Spleen (tissue), 7 donors: ENCODE data around the gene SLC39A11.

Experiments used
- POLR2A ChIP-seq, 3 donors: fragments of 450-650 bp; IDR thresholded peaks; one replicate each; pipeline ENCODE4 v1.5.1; 2017; ENCODE audit warnings: antibody characterized with exemption in 3 of 3, mild to moderate bottlenecking in 1 of 3
- POLR2AphosphoS5 ChIP-seq, 3 donors: sonication (generic); formaldehyde crosslinking; IDR thresholded peaks; one replicate each; pipeline ENCODE4 v1.5.1; 2017; ENCODE audit warnings: antibody characterized with exemption in 3 of 3
- TF ChIP-seq, protein P1 (sequence below), 11 experiments: fragments of 200-600 bp in 7 of 11; fragments of 450-650 bp in 4 of 11; sonication (generic) in 4 of 11; IDR thresholded peaks in 8 of 11; conservative IDR thresholded peaks in 3 of 11; 1 replicate in 7 of 11; 2 replicates in 4 of 11; pipeline versions ENCODE4 v1.4.0 to v1.8.0; 2016 to 2021; ENCODE audit warnings: antibody characterized with exemption in 11 of 11, inconsistent platforms in 4 of 11, mild to moderate bottlenecking in 1 of 11
- donor health status: DM: no; HTN: no; CAD: no; lungs with moderate emphysema.
- donor health status: DM: no; HTN: no; CAD: no.
- donor health status: DM: no; HTN: no; CAD: no.

DNA sequence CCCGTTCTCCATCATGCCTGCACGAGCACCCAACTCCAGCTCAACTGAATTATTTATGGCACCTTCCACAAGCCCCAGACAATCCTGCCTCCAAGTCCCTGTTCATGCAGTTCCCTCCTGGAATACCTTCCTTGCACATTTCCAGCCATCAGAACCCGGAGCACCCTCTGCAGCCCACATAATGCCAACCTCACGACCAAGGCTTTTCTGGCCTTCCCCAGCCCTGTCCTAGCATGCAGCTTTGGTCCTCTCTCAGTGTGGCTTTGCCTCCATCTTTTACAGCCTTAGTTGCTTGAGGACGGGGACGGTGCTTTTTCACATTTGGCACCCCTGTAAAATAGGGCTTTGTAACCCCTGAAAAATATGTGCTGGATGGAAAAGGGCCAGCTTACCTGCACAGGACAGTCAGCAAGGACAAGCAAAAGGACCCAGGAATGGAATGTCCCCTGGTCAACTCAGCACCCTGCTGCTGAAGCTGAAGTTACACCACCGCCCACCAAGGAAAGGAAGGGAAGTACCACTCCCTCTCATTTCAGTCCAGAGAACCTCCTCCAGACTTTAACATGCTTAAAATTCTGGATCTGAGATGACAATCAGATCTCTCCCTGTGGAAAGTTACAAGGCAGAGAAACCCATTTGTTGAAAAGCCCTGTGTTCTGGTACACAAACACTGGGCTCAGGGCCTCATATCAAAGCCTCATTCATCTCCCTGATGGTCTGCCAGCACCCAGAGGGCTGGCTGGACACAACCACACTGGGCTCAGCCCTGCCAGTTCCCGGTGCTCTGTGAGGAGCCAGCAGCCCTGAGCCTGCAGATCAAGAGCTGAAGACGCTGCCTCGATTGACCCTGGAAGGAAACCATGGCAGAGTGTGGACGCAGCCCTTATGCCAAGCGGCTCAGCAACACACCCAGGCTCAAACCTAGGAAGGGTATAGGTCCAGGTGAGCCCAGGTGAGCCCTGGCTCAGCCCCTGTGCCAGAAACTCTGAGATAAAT is 2.9 kb downstream of the SLC39A11 start:
- TF ChIP-seq, protein P1, sequence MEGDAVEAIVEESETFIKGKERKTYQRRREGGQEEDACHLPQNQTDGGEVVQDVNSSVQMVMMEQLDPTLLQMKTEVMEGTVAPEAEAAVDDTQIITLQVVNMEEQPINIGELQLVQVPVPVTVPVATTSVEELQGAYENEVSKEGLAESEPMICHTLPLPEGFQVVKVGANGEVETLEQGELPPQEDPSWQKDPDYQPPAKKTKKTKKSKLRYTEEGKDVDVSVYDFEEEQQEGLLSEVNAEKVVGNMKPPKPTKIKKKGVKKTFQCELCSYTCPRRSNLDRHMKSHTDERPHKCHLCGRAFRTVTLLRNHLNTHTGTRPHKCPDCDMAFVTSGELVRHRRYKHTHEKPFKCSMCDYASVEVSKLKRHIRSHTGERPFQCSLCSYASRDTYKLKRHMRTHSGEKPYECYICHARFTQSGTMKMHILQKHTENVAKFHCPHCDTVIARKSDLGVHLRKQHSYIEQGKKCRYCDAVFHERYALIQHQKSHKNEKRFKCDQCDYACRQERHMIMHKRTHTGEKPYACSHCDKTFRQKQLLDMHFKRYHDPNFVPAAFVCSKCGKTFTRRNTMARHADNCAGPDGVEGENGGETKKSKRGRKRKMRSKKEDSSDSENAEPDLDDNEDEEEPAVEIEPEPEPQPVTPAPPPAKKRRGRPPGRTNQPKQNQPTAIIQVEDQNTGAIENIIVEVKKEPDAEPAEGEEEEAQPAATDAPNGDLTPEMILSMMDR (IDR thresholded peaks at IDR 0.05 in 8 of 11, conservative IDR thresholded peaks at IDR 0.05 in 3 of 11) = no peak
- TF ChIP-seq POLR2A (IDR thresholded peaks at IDR 0.05) (no peak), POLR2AphosphoS5 (IDR thresholded peaks at IDR 0.05) (peak in 1 of 3 donors; percentile 47)
